PC-3 (cell line): Measurements from ENCODE around the gene RNH1. TPM values are rescaled to one million over a fixed set of nuclear protein-coding genes. Genes with fewer than 3 reads are reported as not detected.

Experiments
- ATAC-seq: fragments of 200-7000 bp; cut with Tn5 transposase; 2 replicates; pipeline ENCODE4 v1.9.1; 2020; ENCODE audit warnings: mild to moderate bottlenecking, moderate library complexity
- BruUV-seq: library from RNA; stranded (reverse); fragments of 400-500 nt; replicated peaks from 2 replicates; lab custom pipeline; 2021; lab: Mats Ljungman, UMichigan
- CTCF ChIA-PET: fragments of 300-600 bp; sonication (Branson Sonifier 250); formaldehyde crosslinking; loops from one replicate; lab custom pipeline; 2022; ENCODE audit warnings: antibody characterized with exemption; lab: Charles Lee
- POLR2A ChIA-PET: fragments of 300-600 bp; sonication (Branson Sonifier 250); formaldehyde crosslinking; loops from one replicate; lab custom pipeline; 2022; ENCODE audit warnings: antibody characterized with exemption; ENCODE audit not compliant: unreplicated experiment; lab: Charles Lee
- DNase-seq: peaks from one replicate; pipeline ENCODE4 v3.0.0-alpha.2; 2015
- H2AFZ ChIP-seq: fragments of 300-600 bp; sonication (generic); 2 replicates; pipeline ENCODE4 v1.6.0; 2016; ENCODE audit warnings: antibody characterized with exemption, low read length
- H3F3A ChIP-seq: fragments of 300-600 bp; sonication (generic); one replicate; pipeline ENCODE4 v1.6.0; 2017; ENCODE audit warnings: antibody characterized with exemption, low read length, control low read depth, mild to moderate bottlenecking; ENCODE audit not compliant: unreplicated experiment
- H3K27ac ChIP-seq: fragments of 300-600 bp; sonication (generic); 2 replicates; pipeline ENCODE4 v1.5.1; 2016; ENCODE audit warnings: mild to moderate bottlenecking, low read length
- H3K27me3 ChIP-seq: fragments of 300-600 bp; sonication (generic); 2 replicates; pipeline ENCODE4 v1.6.1; 2016; ENCODE audit warnings: low read length, mixed read lengths
- H3K36me3 ChIP-seq: fragments of 300-600 bp; sonication (generic); 2 replicates; pipeline ENCODE4 v1.6.1; 2016; ENCODE audit warnings: low read depth, mixed run types, low read length, mixed read lengths
- H3K4me1 ChIP-seq: fragments of 300-600 bp; sonication (generic); 2 replicates; pipeline ENCODE4 v1.5.1; 2016; ENCODE audit warnings: low read length; ENCODE audit not compliant: insufficient read depth
- H3K4me2 ChIP-seq: fragments of 300-600 bp; sonication (generic); 2 replicates; pipeline ENCODE4 v1.6.0; 2016; ENCODE audit warnings: low read length
- H3K4me3 ChIP-seq: fragments of 300-600 bp; sonication (generic); 2 replicates; pipeline ENCODE4 v1.5.1; 2016; ENCODE audit warnings: mild to moderate bottlenecking, low read length, mixed read lengths
- H3K79me2 ChIP-seq: fragments of 300-600 bp; sonication (generic); 2 replicates; pipeline ENCODE4 v1.6.1; 2017; ENCODE audit warnings: low read length, mixed read lengths
- H3K9ac ChIP-seq: fragments of 300-600 bp; sonication (generic); 2 replicates; pipeline ENCODE4 v1.6.0; 2016; ENCODE audit warnings: mild to moderate bottlenecking, low read length
- H3K9me2 ChIP-seq: fragments of 300-600 bp; sonication (generic); replicated peaks from 2 replicates; pipeline ENCODE4 v1.6.1; 2016; ENCODE audit warnings: mixed run types, low read length, mixed read lengths
- H3K9me3 ChIP-seq: fragments of 300-600 bp; sonication (generic); 2 replicates; pipeline ENCODE4 v1.6.1; 2016; ENCODE audit warnings: low read length, mixed read lengths
- H4K20me1 ChIP-seq: fragments of 300-600 bp; sonication (generic); 2 replicates; pipeline ENCODE4 v1.6.1; 2016; ENCODE audit warnings: low read length, mixed read lengths
- CTCF ChIP-seq: fragments of 300-600 bp; sonication (generic); conservative IDR thresholded peaks from 2 replicates; pipeline ENCODE4 v1.5.1; 2017; ENCODE audit warnings: antibody characterized with exemption, low read depth, mild to moderate bottlenecking, low read length
- EZH2 ChIP-seq: fragments of 300-600 bp; sonication (generic); IDR thresholded peaks from one replicate; pipeline ENCODE4 v1.6.1; 2017; ENCODE audit warnings: antibody characterized with exemption, mild to moderate bottlenecking, low read length; ENCODE audit not compliant: unreplicated experiment
- EZH2phosphoT487 ChIP-seq: fragments of 300-600 bp; sonication (generic); IDR thresholded peaks from 2 replicates; pipeline ENCODE4 v1.6.1; 2018; ENCODE audit warnings: mild to moderate bottlenecking, antibody characterized with exemption, low read length, borderline replicate concordance
- intact Hi-C: fragments of 100-400 bp; cut with micrococcal nuclease; formaldehyde crosslinking; loops from 2 replicates; pipeline ENCODE4 v1.9.0; 2023
- total RNA-seq: library from RNA; depleted of rRNA; stranded (reverse); fragments of >200 nt; gene quantifications from 2 replicates; pipeline ENCODE4 v1.2.3, GENCODE V29; 2014

Gene RNH1
- total RNA-seq, 1 experiment from 2014 or later: 258 TPM

- Histone ChIP-seq H3K4me1 (no peaks in the 10 kb centered on the region), H3K79me2 (no peaks in the 10 kb centered on the region), H3F3A (no peaks in the 10 kb centered on the region), H3K9me2 (no peaks in the 10 kb centered on the region), H3K27ac (no peak overlapping the region), H3K4me2 (no peak overlapping the region), H3K9me3 (no peaks in the 10 kb centered on the region), H3K4me3 (no peak overlapping the region), H4K20me1 (no peaks in the 10 kb centered on the region), H3K36me3 (peaks cover 8% of the 10 kb centered on the region), H2AFZ (no peak overlapping the region), H3K27me3 (no peaks in the 10 kb centered on the region), H3K9ac (no peak overlapping the region)
- ChIA-PET CTCF (no interaction called here), POLR2A (no interaction called here)
- ATAC-seq (no peak), DNase-seq (no peak)
- TF ChIP-seq EZH2phosphoT487 (no peak), EZH2 (no peak), CTCF (no peak)
- BruUV-seq: no TSS peak
- intact Hi-C loops: no loop called here
Observed at GRCh38 chr11:492427-493226, 14.4 kb downstream of the RNH1 start.

- H3K9me2 ChIP-seq: no peaks in the 10 kb centered on the region
- no peaks in the 10 kb centered on the region for H4K20me1 ChIP-seq
- no peak for ATAC-seq
- no peaks in the 10 kb centered on the region for H3F3A ChIP-seq
- H3K27me3 ChIP-seq: no peaks in the 10 kb centered on the region
- POLR2A ChIA-PET: no interaction called here
- no peaks in the 10 kb centered on the region for H3K9me3 ChIP-seq
- H3K27ac ChIP-seq: no peak overlapping the region
- intact Hi-C loops: no loop called here
- no peaks in the 10 kb centered on the region for H3K79me2 ChIP-seq
- no peak overlapping the region for H3K9ac ChIP-seq
- H3K4me1 ChIP-seq: no peaks in the 10 kb centered on the region
- no peak for TF ChIP-seq EZH2
- no peak for TF ChIP-seq CTCF
- TF ChIP-seq EZH2phosphoT487: no peak
- no peak for DNase-seq
- BruUV-seq: no TSS peak
- CTCF ChIA-PET: no interaction called here
- H3K4me2 ChIP-seq: no peak overlapping the region
- no peak overlapping the region for H2AFZ ChIP-seq
- H3K4me3 ChIP-seq: no peak overlapping the region
- H3K36me3 ChIP-seq: no peaks in the 10 kb centered on the region
Observed at GRCh38 chr11:491358-491757, 15.7 kb downstream of the RNH1 start.

- H3K27me3 ChIP-seq: no peaks in the 10 kb centered on the region
- no peaks in the 10 kb centered on the region for H3F3A ChIP-seq
- H3K9me2 ChIP-seq: no peaks in the 10 kb centered on the region
- intact Hi-C loops: no loop called here
- no peak for TF ChIP-seq EZH2
- TF ChIP-seq EZH2phosphoT487: no peak
- no peak for TF ChIP-seq CTCF
- H3K4me1 ChIP-seq: no peaks in the 10 kb centered on the region
- no peak overlapping the region for H3K4me3 ChIP-seq
- no peaks in the 10 kb centered on the region for H3K36me3 ChIP-seq
- no peak overlapping the region for H3K27ac ChIP-seq
- H3K9me3 ChIP-seq: no peaks in the 10 kb centered on the region
- H3K9ac ChIP-seq: no peak overlapping the region
- ATAC-seq (no peak), DNase-seq (no peak)
- ChIA-PET POLR2A (no interaction called here), CTCF (no interaction called here)
- no peaks in the 10 kb centered on the region for H3K79me2 ChIP-seq
- no peak overlapping the region for H3K4me2 ChIP-seq
- BruUV-seq: no TSS peak
- H2AFZ ChIP-seq: no peak overlapping the region
- H4K20me1 ChIP-seq: no peaks in the 10 kb centered on the region
Observed at GRCh38 chr11:490930-491260, 16.1 kb downstream of the RNH1 start.
